ENCODE results near the gene RPL29. TPM values are rescaled to one million over a fixed set of nuclear protein-coding genes. Genes with fewer than 3 reads are reported as not detected.

Gene RPL29
- total RNA-seq, 1 donor from 2014 or later, result 610 TPM

DNA sequence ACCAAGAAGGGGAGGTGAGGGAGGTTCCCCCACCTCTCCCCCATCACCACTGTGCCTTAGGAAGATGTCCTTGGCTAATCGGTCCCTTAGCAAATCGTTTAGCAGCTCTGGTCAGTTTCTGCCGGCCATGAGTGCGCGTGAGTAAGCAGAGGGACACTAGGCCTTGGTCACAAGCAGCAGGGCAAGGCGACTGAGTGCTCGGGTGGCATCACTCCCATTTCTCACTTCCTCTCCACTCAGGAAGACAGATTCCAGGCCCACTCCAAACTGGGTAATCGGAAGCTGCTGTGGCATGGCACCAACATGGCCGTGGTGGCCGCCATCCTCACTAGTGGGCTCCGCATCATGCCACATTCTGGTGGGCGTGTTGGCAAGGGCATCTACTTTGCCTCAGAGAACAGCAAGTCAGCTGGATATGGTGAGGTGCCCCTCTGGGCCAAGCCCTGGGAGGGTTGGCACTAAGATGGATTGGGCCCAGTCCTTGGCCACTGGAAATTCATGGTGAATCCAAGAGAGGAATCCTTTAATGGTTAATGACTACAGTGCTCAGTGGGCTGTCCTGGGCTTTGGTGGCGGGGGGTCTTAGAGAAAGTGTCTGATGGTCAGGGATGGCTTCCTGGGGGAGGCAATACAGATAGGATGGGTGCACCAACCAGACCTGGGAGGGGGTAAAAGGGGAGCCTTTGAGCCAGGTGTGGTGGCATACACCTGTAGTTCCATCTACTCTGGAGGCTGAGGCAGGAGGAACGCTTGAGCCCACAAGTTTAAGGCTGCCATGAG lies 49.6 kb downstream of the RPL29 start:
- DNase-seq (ENCODE audit: low spot score), result peak; percentile 71
- Mint-ChIP-seq H3K27me3 (ENCODE audit: low read depth) (no peaks in the 10 kb centered on the region), H3K4me3 (ENCODE audit: unreplicated experiment) (no peak overlapping the region), H3K9me3 (ENCODE audit: low read depth) (no peaks in the 10 kb centered on the region), H3K4me1 (ENCODE audit: low read depth) (peaks cover 14% of the 10 kb centered on the region), H3K36me3 (ENCODE audit: low read depth) (peaks cover 2% of the 10 kb centered on the region), H3K27ac (ENCODE audit: unreplicated experiment) (no peak overlapping the region)
- TF ChIP-seq, protein P1, sequence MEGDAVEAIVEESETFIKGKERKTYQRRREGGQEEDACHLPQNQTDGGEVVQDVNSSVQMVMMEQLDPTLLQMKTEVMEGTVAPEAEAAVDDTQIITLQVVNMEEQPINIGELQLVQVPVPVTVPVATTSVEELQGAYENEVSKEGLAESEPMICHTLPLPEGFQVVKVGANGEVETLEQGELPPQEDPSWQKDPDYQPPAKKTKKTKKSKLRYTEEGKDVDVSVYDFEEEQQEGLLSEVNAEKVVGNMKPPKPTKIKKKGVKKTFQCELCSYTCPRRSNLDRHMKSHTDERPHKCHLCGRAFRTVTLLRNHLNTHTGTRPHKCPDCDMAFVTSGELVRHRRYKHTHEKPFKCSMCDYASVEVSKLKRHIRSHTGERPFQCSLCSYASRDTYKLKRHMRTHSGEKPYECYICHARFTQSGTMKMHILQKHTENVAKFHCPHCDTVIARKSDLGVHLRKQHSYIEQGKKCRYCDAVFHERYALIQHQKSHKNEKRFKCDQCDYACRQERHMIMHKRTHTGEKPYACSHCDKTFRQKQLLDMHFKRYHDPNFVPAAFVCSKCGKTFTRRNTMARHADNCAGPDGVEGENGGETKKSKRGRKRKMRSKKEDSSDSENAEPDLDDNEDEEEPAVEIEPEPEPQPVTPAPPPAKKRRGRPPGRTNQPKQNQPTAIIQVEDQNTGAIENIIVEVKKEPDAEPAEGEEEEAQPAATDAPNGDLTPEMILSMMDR (IDR thresholded peaks at IDR 0.05), result no peak

DNA sequence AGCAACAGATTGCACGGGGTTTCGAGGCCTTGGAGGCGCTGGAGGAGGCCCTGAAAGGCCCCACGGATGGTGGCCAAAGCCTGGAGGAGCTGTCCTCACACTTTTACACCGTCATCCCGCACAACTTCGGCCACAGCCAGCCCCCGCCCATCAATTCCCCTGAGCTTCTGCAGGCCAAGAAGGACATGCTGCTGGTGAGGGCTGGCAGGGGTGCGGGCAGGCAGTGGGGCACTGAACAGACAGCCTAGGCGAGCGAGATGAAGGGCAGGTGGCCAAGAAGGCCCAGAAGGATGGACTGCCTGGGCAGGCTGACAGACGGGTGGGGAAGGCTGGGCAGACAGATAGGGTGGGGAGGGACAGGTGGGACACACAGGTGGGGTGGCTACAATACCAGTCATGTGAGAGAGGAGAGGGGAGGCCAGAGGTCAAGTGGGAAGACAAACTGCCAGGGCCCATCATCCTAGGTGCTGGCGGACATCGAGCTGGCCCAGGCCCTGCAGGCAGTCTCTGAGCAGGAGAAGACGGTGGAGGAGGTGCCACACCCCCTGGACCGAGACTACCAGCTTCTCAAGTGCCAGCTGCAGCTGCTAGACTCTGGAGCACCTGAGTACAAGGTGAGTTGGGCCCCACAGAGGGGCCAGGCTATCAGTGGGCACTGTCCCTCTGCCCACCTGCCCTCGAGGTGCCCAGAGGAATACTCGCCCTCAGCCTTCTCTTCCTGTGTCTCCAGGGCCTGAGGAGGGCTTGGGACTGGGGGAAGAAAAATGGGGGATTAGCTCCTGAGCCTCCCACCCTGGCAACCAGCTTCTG lies 50.5 kb downstream of the RPL29 start:
- Mint-ChIP-seq H3K4me1 (ENCODE audit: low read depth) (peaks cover 22% of the 10 kb centered on the region), H3K27me3 (ENCODE audit: low read depth) (no peaks in the 10 kb centered on the region), H3K36me3 (ENCODE audit: low read depth) (peaks cover 2% of the 10 kb centered on the region), H3K27ac (ENCODE audit: unreplicated experiment) (no peak overlapping the region), H3K4me3 (ENCODE audit: unreplicated experiment) (no peak overlapping the region), H3K9me3 (ENCODE audit: low read depth) (no peaks in the 10 kb centered on the region)
- DNase-seq (ENCODE audit: low spot score), result peak; percentile 86
- TF ChIP-seq, protein P1 (IDR thresholded peaks at IDR 0.05), result no peak

DNA sequence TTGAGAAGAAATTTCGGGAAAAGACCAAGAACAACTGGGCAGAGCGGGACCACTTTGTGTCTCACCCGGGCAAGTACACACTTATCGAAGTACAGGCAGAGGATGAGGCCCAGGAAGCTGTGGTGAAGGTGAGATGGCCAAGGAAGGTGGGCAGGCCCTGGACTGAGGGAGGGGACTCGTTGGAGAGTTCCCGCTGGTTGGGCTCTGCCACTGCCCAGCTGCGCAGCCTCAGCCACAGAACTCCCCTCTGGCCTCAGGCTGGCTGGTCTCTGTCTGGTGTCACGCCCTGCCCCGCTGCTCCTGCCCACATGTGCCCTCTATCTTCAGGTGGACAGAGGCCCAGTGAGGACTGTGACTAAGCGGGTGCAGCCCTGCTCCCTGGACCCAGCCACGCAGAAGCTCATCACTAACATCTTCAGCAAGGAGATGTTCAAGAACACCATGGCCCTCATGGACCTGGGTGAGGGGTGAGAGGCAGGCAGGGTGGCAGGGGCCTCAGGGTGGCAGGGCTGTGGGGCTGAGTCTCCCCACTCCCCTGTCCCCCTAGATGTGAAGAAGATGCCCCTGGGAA lies 51.2 kb downstream of the RPL29 start:
- Mint-ChIP-seq H3K4me3 (ENCODE audit: unreplicated experiment) (no peak overlapping the region), H3K27ac (ENCODE audit: unreplicated experiment) (no peak overlapping the region), H3K36me3 (ENCODE audit: low read depth) (peaks cover 2% of the 10 kb centered on the region), H3K27me3 (ENCODE audit: low read depth) (no peaks in the 10 kb centered on the region), H3K9me3 (ENCODE audit: low read depth) (no peaks in the 10 kb centered on the region), H3K4me1 (ENCODE audit: low read depth) (peaks cover 28% of the 10 kb centered on the region)
- TF ChIP-seq, protein P1 (IDR thresholded peaks at IDR 0.05), result no peak
- no peak for DNase-seq (ENCODE audit: low spot score)

Other genes starting within 250 kb of the RPL29 start
- not detected in 3 replicates for gene IQCF6, start 216.7 kb downstream of the RPL29 start, total RNA-seq
- gene IQCF2, start 134.3 kb downstream of the RPL29 start, total RNA-seq, result not detected in 3 replicates
- not detected in 3 replicates for gene IQCF5, start 120.3 kb downstream of the RPL29 start, total RNA-seq
- not detected in 3 replicates for gene IQCF1, start 92.5 kb downstream of the RPL29 start, total RNA-seq
- 18.0 to 21.0 TPM (median 19.7 TPM) in 3 replicates for gene RRP9, start 54.0 kb downstream of the RPL29 start, total RNA-seq
- 9.5 to 12.4 TPM (median 9.7 TPM) in 3 replicates for gene PARP3, start 53.5 kb downstream of the RPL29 start, total RNA-seq
- gene GPR62, start 40.5 kb downstream of the RPL29 start, total RNA-seq, result 0.19 TPM in 1 of 3 replicates, not detected in the others
- gene PCBP4, start 28.4 kb downstream of the RPL29 start, total RNA-seq, result 35.5 to 63.8 TPM (median 55.7 TPM) in 3 replicates
- 24.3 to 38.0 TPM (median 25.7 TPM) in 3 replicates for gene ABHD14B, start 21.8 kb downstream of the RPL29 start, total RNA-seq
- gene ABHD14A, start 20.8 kb downstream of the RPL29 start, total RNA-seq, result 10.0 to 19.4 TPM (median 10.2 TPM) in 3 replicates
- 21.1 to 24.5 TPM (median 21.7 TPM) in 3 replicates for gene ACY1, start 12.4 kb downstream of the RPL29 start, total RNA-seq
- 32.5 to 33.6 TPM (median 33.3 TPM) in 3 replicates for gene DUSP7, start 60.7 kb upstream of the RPL29 start, total RNA-seq
- 5.3 to 5.7 TPM (median 5.5 TPM) in 3 replicates for gene POC1A, start 158.5 kb upstream of the RPL29 start, total RNA-seq
- 37.5 to 39.8 TPM (median 38.3 TPM) in 3 replicates for gene ALAS1, start 202.3 kb upstream of the RPL29 start, total RNA-seq
- 0.12 TPM in 1 of 3 replicates, not detected in the others for gene TLR9, start 229.8 kb upstream of the RPL29 start, total RNA-seq
- gene TWF2, start 243.3 kb upstream of the RPL29 start, total RNA-seq, result 58.9 to 65.9 TPM (median 65.2 TPM) in 3 replicates
- 14.5 to 20.8 TPM (median 20.1 TPM) in 3 replicates for gene PPM1M, start 249.9 kb upstream of the RPL29 start, total RNA-seq